GM12878 (cell line): Measurements from ENCODE around the gene NKX1-1. TPM values are rescaled to one million over a fixed set of nuclear protein-coding genes. Genes with fewer than 3 reads are reported as not detected.

ENCODE experiments used
- ATAC-seq: fragments of 200-7000 bp; cut with Tn5 transposase; 3 replicates; pipeline ENCODE4 v1.9.1; 2020; ENCODE audit warnings: mild to moderate bottlenecking, moderate library complexity
- BruUV-seq: library from RNA; stranded (reverse); fragments of 400-500 nt; replicated peaks from 2 replicates; lab custom pipeline; 2021; lab: Mats Ljungman, UMichigan
- CTCF ChIA-PET: fragments of 300-600 bp; sonication (Branson Sonifier 250); formaldehyde crosslinking; extraction: SDS; loops from one replicate; lab custom pipeline; 2021; ENCODE audit warnings: inconsistent platforms; lab: Yijun Ruan, JAX
- POLR2A ChIA-PET: fragments of 350-600 bp; formaldehyde crosslinking; extraction: SDS; loops from one replicate; lab custom pipeline; 2021; ENCODE audit warnings: inconsistent platforms; lab: Charles Lee
- RAD21 ChIA-PET: fragments of 300-600 bp; sonication (Branson Sonifier 250); formaldehyde crosslinking; loops from one replicate; lab custom pipeline; 2023; ENCODE audit warnings: antibody characterized with exemption; ENCODE audit not compliant: unreplicated experiment; lab: Charles Lee
- SMC1A ChIA-PET: fragments of 300-600 bp; sonication (Branson Sonifier 250); formaldehyde crosslinking; loops from one replicate; lab custom pipeline; 2023; ENCODE audit not compliant: unreplicated experiment, uncharacterized antibody; lab: Charles Lee
- DNase-seq: peaks from one replicate; pipeline ENCODE4 v3.0.0-alpha.2; 2011; ENCODE audit warnings: low read depth, low spot score
- FAIRE-seq: peaks from 3 replicates; lab custom pipeline; 2011; peaks lifted over from hg19 to GRCh38; lab: Jason Lieb, UNC
- H2AFZ ChIP-seq: 2 replicates; pipeline ENCODE4 v1.6.0; 2011; ENCODE audit warnings: low read depth, low read length, control low read depth; ENCODE audit not compliant: control insufficient read depth
- H3K27ac ChIP-seq: 2 replicates; pipeline ENCODE4 v1.5.1; 2011; ENCODE audit warnings: control low read depth; ENCODE audit not compliant: control insufficient read depth, insufficient read depth
- H3K27me3 ChIP-seq, 2 experiments: replicated peaks in 1 of 2; 2 replicates each; pipeline versions ENCODE4 v1.6.0 to v1.6.1; 2011; ENCODE audit warnings: low read length in 1 of 2; ENCODE audit not compliant: control insufficient read depth in 2 of 2, insufficient read depth in 2 of 2
- H3K36me3 ChIP-seq, 2 experiments: 2 replicates each; pipeline ENCODE4 v1.5.1; 2011; ENCODE audit warnings: low read length in 1 of 2; ENCODE audit not compliant: control insufficient read depth in 2 of 2, insufficient read depth in 2 of 2
- H3K4me1 ChIP-seq: 2 replicates; pipeline ENCODE4 v1.6.1; 2011; ENCODE audit warnings: mild to moderate bottlenecking, low read length, moderate library complexity, mixed read lengths; ENCODE audit not compliant: control insufficient read depth, insufficient read depth
- H3K4me2 ChIP-seq: 2 replicates; pipeline ENCODE4 v1.6.0; 2011; ENCODE audit warnings: control low read depth; ENCODE audit not compliant: control insufficient read depth, insufficient read depth
- H3K4me3 ChIP-seq: fragments of 200-600 bp; sonication (generic); 2 replicates; pipeline ENCODE4 v1.5.1; 2016
- H3K79me2 ChIP-seq: 2 replicates; pipeline ENCODE4 v1.6.0; 2011; ENCODE audit warnings: low read length; ENCODE audit not compliant: control insufficient read depth, insufficient read depth
- H3K9ac ChIP-seq: 2 replicates; pipeline ENCODE4 v1.8.0; 2011; ENCODE audit warnings: low read length, control low read depth, mixed read lengths; ENCODE audit not compliant: control insufficient read depth, insufficient read depth
- H3K9me3 ChIP-seq: replicated peaks from 3 replicates; pipeline ENCODE4 v1.5.1; 2011; ENCODE audit warnings: mild to moderate bottlenecking, low read length; ENCODE audit not compliant: control insufficient read depth, insufficient read depth
- H4K20me1 ChIP-seq: 2 replicates; pipeline ENCODE4 v1.6.0; 2011; ENCODE audit not compliant: control insufficient read depth, insufficient read depth
- BCL3 ChIP-seq: IDR thresholded peaks from 2 replicates; pipeline ENCODE4 v1.6.1; 2011; ENCODE audit warnings: borderline replicate concordance, low read depth, mild to moderate bottlenecking, moderate library complexity, low read length; ENCODE audit not compliant: insufficient read depth, poor library complexity, severe bottlenecking
- DPF2 ChIP-seq: fragments of 450-650 bp; IDR thresholded peaks from 2 replicates; pipeline ENCODE4 v1.6.1; 2017; ENCODE audit warnings: mild to moderate bottlenecking
- LARP7 ChIP-seq: fragments of 450-650 bp; IDR thresholded peaks from 2 replicates; pipeline ENCODE4 v1.6.1; 2017; ENCODE audit warnings: mild to moderate bottlenecking
- MTA2 ChIP-seq: fragments of 450-650 bp; IDR thresholded peaks from 2 replicates; pipeline ENCODE4 v1.6.1; 2016; ENCODE audit warnings: low read depth, mild to moderate bottlenecking, moderate library complexity
- PAX8 ChIP-seq: fragments of 450-650 bp; IDR thresholded peaks from 2 replicates; pipeline ENCODE4 v1.6.1; 2017; ENCODE audit warnings: mild to moderate bottlenecking, moderate library complexity
- RB1 ChIP-seq: fragments of 450-650 bp; formaldehyde crosslinking; IDR thresholded peaks from 2 replicates; pipeline ENCODE4 v1.6.1; 2017; ENCODE audit warnings: mild to moderate bottlenecking, borderline replicate concordance
- SMAD1 ChIP-seq: fragments of 450-650 bp; IDR thresholded peaks from 2 replicates; pipeline ENCODE4 v1.6.1; 2018; ENCODE audit warnings: mild to moderate bottlenecking, low read depth; ENCODE audit not compliant: partially characterized antibody
- TAF1 ChIP-seq: IDR thresholded peaks from 2 replicates; pipeline ENCODE4 v1.6.1; 2011; ENCODE audit warnings: mild to moderate bottlenecking, low read depth, low read length, borderline replicate concordance
- WGBS: methylation state at CpG from one replicate; pipeline ENCODE4 v1.1.6; 2016; ENCODE audit warnings: low lambda C conversion rate; ENCODE audit not compliant: insufficient replicate concordance, insufficient coverage; ENCODE audit errors: missing lambda C conversion rate; 5-methylcytosine and 5-hydroxymethylcytosine counted together
- in situ Hi-C: fragments of 300-500 bp; cut with MboI; formaldehyde crosslinking; loops from 9 replicates; pipeline ENCODE4 v1.14.3; 2018; ENCODE audit warnings: mixed read lengths
- intact Hi-C: fragments of 100-400 bp; cut with micrococcal nuclease; formaldehyde crosslinking; loops from one replicate; pipeline ENCODE4 v1.14.2; 2022; ENCODE audit not compliant: unreplicated experiment
- polyA plus RNA-seq, 11 experiments: library from polyadenylated mRNA; depleted of rRNA in 4 of 11; unstranded in 6 of 11; stranded (reverse) in 5 of 11; fragments of >200 nt; fragmentation: Nextera tagmentation in 4 of 11; fragmentation: Illumina TruSeq in 1 of 11; extraction: Ambion mirVana in 4 of 11; extraction: Trizol in 1 of 11; gene quantifications; 1 replicate in 1 of 11; 2 replicates in 10 of 11; pipeline versions ENCODE4 v1.2.1 to v1.2.3, GENCODE V29; 2011 to 2016; ENCODE audit warnings: inconsistent platforms in 2 of 11, missing spikeins in 2 of 11, low read depth in 1 of 11
- total RNA-seq, 4 experiments: library from RNA; depleted of rRNA in 3 of 4; stranded (reverse); fragments of >200 nt in 3 of 4; fragmentation: Illumina TruSeq in 1 of 4; extraction: Trizol in 1 of 4; gene quantifications; 2 replicates each; pipeline versions ENCODE4 v1.2.1 to v1.2.3, GENCODE V29; 2013 to 2021

NKX1-1 gene
- total and polyA plus RNA-seq, 10 of the 15 experiments (the other 5 are each of a cell fraction or from before 2014, with no cell fraction given), result not detected

GRCh38 chr4:1409491-1410425 lies 3.5 kb upstream of the NKX1-1 start (continued):
- TF ChIP-seq SMAD1 (no peak), BCL3 (no peak), TAF1 (no peak)

- FAIRE-seq, result no peak
- Histone ChIP-seq H3K27ac (no peak overlapping the region), H4K20me1 (no peaks in the 10 kb centered on the region), H3K4me1 (no peaks in the 10 kb centered on the region), H2AFZ (no peak overlapping the region), H3K9me3 (peaks cover 4% of the 10 kb centered on the region; the same call in 1 of the 3 replicates), H3K79me2 (no peaks in the 10 kb centered on the region), H3K36me3 (no peaks in the 10 kb centered on the region), H3K27me3 (no peaks in the 10 kb centered on the region), H3K9ac (no peak overlapping the region), H3K4me3 (no peak overlapping the region), H3K4me2 (no peak overlapping the region)
- TF ChIP-seq PAX8 (no peak), MTA2 (no peak), RB1 (no peak), DPF2 (no peak), LARP7 (no peak)
- no peak for DNase-seq
- RAD21 ChIA-PET, result no interaction called here
- intact Hi-C loops (no loop called here), in situ Hi-C loops (loop anchor here (10.0 kb wide), 1 partner anchor 56 kb away; no protein-coding TSS in a partner anchor)
- SMC1A ChIA-PET, result no interaction called here
- ATAC-seq, result no peak
- BruUV-seq, result no TSS peak
- POLR2A ChIA-PET, result no interaction called here
- 46% methylated on average over 14 of the region's 14 CpGs for WGBS
- CTCF ChIA-PET, result no interaction called here
These were observed 2.8 kb upstream of the NKX1-1 start for GRCh38 chr4:1409079-1409478.
